Measurements from ENCODE around the gene NPR3. TPM values are rescaled to one million over a fixed set of nuclear protein-coding genes. Genes with fewer than 3 reads are reported as not detected.

Gene NPR3
- total RNA-seq, 3 donors from 2014 or later: 0.05 to 0.08 TPM; not detected in 1

DNA sequence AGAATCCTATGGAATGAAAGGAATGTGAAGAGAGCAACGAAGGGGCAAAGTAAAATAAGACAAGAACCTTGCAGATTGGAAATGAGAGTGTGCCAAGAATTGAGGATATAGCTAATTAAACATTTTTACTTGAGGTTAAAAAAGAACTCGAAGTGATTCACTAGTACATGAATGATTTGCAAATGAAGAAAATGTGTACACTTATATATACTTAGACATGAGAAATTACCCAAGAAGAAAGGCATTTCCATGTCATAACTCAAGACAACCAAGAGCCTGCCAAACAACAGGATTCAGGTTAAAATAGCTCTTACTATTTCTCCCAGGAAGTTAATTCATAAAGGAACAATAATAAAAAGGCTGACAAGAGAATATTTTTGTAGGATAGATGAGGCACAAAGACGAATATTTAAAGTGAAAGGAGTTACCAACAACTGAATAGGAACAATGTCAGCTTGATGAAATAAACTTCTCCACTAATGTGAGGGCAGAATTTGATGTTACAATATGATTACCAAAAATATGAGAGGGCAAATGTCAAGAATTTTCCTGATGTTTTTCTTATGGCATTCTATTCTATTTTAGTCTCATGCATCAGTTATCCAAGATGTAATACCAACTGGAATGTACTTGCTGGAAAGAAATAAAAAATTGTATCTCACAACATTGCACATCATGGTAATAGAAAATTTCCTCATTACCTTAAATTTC, 18.9 kb upstream of the NPR3 start:
- H3K4me1 Mint-ChIP-seq (ENCODE audit: low read depth): no peaks in the 10 kb centered on the region
- H3K27me3 Mint-ChIP-seq (ENCODE audit: low read depth): peaks cover 7% of the 10 kb centered on the region
- DNase-seq (no peak), ATAC-seq (no peak)
- H3K36me3 Mint-ChIP-seq (ENCODE audit: insufficient read depth): no peaks in the 10 kb centered on the region
- H3K4me3 Mint-ChIP-seq: no peak overlapping the region
- no peaks in the 10 kb centered on the region for H3K9me3 Mint-ChIP-seq

DNA sequence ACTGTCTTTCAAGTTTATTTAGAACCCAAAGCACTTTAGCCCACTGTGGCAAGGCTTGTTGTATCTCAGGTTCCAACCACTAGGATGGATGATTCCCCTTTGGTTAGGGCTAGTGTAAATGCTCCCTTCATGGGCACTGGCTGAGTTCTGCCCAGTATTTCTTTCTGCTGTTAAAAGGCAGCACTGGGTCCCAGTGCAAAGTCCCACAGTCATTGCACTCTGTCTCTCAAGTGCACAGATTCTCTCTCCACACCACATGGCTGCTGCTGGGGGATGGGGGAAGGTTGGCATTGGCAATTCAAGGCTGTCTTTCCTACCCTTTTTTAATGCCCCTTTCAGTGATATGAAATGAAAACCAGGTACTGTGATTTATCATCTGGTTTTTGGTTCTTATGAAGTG, 7.2 kb upstream of the NPR3 start:
- DNase-seq (no peak), ATAC-seq (no peak)
- H3K4me1 Mint-ChIP-seq (ENCODE audit: low read depth): peaks cover 2% of the 10 kb centered on the region
- peaks cover 9% of the 10 kb centered on the region for H3K9me3 Mint-ChIP-seq
- H3K27me3 Mint-ChIP-seq (ENCODE audit: low read depth): peaks cover 30% of the 10 kb centered on the region
- H3K4me3 Mint-ChIP-seq: no peak overlapping the region
- no peaks in the 10 kb centered on the region for H3K36me3 Mint-ChIP-seq (ENCODE audit: insufficient read depth)

DNA sequence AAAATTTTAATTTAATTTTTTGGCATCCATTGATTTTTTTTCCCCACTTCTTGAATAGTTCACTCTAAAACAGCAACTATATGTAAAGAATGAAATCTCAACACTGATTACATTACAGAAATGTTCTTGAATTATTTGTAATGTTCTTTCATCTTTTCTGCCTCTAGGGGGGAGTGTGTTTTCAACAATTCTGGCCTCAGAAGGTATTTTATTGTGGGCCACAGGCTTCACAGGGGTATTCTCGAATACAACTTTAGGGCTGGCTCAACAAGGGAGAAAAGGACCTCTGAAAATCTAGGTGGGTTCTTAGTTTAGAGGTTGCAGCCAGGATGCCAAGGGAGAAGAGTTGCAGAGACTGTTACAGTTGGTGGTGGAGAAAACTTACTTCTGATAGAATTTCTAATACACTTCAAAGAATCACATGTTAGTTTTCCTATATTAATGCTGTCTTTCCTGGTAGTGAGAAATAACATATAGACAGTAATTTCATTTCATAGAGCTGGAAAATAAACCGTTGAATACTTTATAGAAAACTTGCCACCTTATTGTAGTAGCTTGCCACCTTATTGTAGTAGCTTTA, 3.6 kb upstream of the NPR3 start:
- no peak overlapping the region for H3K4me3 Mint-ChIP-seq
- no peaks in the 10 kb centered on the region for H3K36me3 Mint-ChIP-seq (ENCODE audit: insufficient read depth)
- DNase-seq (no peak), ATAC-seq (no peak)
- no peaks in the 10 kb centered on the region for H3K9me3 Mint-ChIP-seq
- peaks cover 23% of the 10 kb centered on the region for H3K4me1 Mint-ChIP-seq (ENCODE audit: low read depth)
- H3K27me3 Mint-ChIP-seq (ENCODE audit: low read depth): peaks cover 50% of the 10 kb centered on the region

- H3K27me3 Mint-ChIP-seq (ENCODE audit: low read depth): peaks cover 60% of the 10 kb centered on the region
- H3K4me1 Mint-ChIP-seq (ENCODE audit: low read depth): peaks cover 25% of the 10 kb centered on the region
Observed at GRCh38 chr5:32708949-32709348, 2.2 kb upstream of the NPR3 start.

DNA sequence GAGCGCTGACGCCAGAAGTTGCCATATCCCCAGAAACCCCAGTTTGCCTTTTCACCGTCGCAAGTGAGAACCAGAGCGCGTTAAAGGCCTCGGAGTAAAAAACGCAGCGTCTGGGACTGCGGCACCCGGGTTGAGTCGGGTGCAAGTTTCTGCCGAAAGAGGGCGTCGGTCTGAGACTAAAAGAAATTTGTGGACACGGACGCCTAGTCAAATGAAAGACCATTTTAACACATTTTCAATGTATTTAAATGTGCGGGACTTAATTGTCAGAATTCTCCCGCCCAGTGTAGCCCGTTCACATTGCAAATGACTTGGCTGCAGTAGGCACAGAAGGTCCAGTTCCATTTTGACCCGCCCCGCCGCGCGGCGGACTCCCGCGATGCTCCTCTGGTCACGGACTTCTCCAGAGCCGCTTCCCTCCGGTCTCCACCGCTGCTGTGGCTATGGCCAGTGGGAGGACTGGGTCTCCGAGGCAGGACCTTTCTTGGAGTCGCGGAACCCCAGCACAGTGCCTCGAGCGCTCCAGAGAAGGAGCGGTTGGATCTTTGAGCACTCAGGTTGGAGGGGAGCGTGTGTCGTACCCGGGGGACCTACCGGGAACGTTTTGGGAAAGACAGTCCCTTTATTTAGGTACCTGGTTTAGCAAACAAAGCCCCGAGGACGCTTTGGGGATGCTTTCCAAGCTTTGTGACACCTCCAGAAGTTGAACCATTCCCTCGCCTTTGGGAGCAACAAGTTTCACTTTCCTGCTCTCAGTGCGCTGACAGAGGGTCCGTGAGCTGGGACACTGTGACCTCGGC, 1.2 kb upstream of the NPR3 start:
- DNase-seq (no peak), ATAC-seq (peak; percentile 48 to 55)
- Mint-ChIP-seq H3K27me3 (ENCODE audit: low read depth) (peaks cover 67% of the 10 kb centered on the region), H3K9me3 (no peaks in the 10 kb centered on the region), H3K36me3 (ENCODE audit: insufficient read depth) (no peaks in the 10 kb centered on the region), H3K4me3 (peak overlapping the region; percentile 72), H3K4me1 (ENCODE audit: low read depth) (peaks cover 25% of the 10 kb centered on the region)

More at GRCh38 chr5:32708949-32709348, 2.2 kb upstream of the NPR3 start:
- ATAC-seq (no peak), DNase-seq (no peak)
- Mint-ChIP-seq H3K4me3 (peak overlapping the region; percentile 72), H3K36me3 (ENCODE audit: insufficient read depth) (no peaks in the 10 kb centered on the region), H3K9me3 (no peaks in the 10 kb centered on the region)

DNA sequence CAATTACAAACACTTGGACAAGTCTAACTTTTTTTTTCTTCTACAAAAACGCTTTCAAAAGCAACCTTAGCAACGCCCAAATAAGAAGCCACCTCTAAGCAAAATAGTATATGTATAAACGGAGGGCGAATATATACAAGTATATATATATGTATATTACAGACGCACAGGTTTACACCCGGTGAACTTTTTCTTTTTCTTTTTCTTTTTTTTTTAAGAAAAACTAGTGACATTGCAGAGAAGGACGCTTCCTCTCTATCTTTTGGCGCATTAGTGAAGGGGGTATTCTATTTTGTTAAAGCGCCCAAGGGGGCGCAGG, 200 bp downstream of the NPR3 start:
- Mint-ChIP-seq H3K36me3 (ENCODE audit: insufficient read depth) (no peaks in the 10 kb centered on the region), H3K4me3 (no peak overlapping the region), H3K4me1 (ENCODE audit: low read depth) (peaks cover 25% of the 10 kb centered on the region), H3K9me3 (no peaks in the 10 kb centered on the region), H3K27me3 (ENCODE audit: low read depth) (peaks cover 63% of the 10 kb centered on the region)
- ATAC-seq: no peak
- no peak for DNase-seq

DNA sequence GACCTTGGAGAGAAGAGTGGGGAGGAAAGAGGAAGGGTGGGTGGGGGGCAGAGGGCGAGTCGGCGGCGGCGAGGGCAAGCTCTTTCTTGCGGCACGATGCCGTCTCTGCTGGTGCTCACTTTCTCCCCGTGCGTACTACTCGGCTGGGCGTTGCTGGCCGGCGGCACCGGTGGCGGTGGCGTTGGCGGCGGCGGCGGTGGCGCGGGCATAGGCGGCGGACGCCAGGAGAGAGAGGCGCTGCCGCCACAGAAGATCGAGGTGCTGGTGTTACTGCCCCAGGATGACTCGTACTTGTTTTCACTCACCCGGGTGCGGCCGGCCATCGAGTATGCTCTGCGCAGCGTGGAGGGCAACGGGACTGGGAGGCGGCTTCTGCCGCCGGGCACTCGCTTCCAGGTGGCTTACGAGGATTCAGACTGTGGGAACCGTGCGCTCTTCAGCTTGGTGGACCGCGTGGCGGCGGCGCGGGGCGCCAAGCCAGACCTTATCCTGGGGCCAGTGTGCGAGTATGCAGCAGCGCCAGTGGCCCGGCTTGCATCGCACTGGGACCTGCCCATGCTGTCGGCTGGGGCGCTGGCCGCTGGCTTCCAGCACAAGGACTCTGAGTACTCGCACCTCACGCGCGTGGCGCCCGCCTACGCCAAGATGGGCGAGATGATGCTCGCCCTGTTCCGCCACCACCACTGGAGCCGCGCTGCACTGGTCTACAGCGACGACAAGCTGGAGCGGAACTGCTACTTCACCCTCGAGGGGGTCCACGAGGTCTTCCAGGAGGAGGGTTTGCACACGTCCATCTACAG, 760 bp downstream of the NPR3 start:
- DNase-seq (no peak), ATAC-seq (peak; percentile 8 to 12)
- Mint-ChIP-seq H3K9me3 (no peaks in the 10 kb centered on the region), H3K36me3 (ENCODE audit: insufficient read depth) (no peaks in the 10 kb centered on the region), H3K27me3 (ENCODE audit: low read depth) (peaks cover 63% of the 10 kb centered on the region), H3K4me1 (ENCODE audit: low read depth) (peaks cover 25% of the 10 kb centered on the region), H3K4me3 (no peak overlapping the region)

GRCh38 chr5:32712481-32713360, 1.6 kb downstream of the NPR3 start:
- Mint-ChIP-seq H3K4me1 (ENCODE audit: low read depth) (peaks cover 25% of the 10 kb centered on the region), H3K4me3 (no peak overlapping the region), H3K36me3 (ENCODE audit: insufficient read depth) (no peaks in the 10 kb centered on the region), H3K9me3 (no peaks in the 10 kb centered on the region), H3K27me3 (ENCODE audit: low read depth) (peaks cover 67% of the 10 kb centered on the region)
- DNase-seq: no peak
- ATAC-seq: peak in 1 of 2 donors; percentile 12

GRCh38 chr5:32713361-32713769, 2.2 kb downstream of the NPR3 start:
- H3K4me1 Mint-ChIP-seq (ENCODE audit: low read depth): peaks cover 25% of the 10 kb centered on the region
- ATAC-seq: no peak
- no peaks in the 10 kb centered on the region for H3K9me3 Mint-ChIP-seq
- H3K36me3 Mint-ChIP-seq (ENCODE audit: insufficient read depth): no peaks in the 10 kb centered on the region
- peaks cover 69% of the 10 kb centered on the region for H3K27me3 Mint-ChIP-seq (ENCODE audit: low read depth)
- no peak for DNase-seq
- H3K4me3 Mint-ChIP-seq: no peak overlapping the region

GRCh38 chr5:32713770-32714381, 2.8 kb downstream of the NPR3 start:
- no peaks in the 10 kb centered on the region for H3K9me3 Mint-ChIP-seq

GRCh38 chr5:32714836-32715235, 3.7 kb downstream of the NPR3 start:
- DNase-seq (no peak), ATAC-seq (no peak)
- H3K36me3 Mint-ChIP-seq (ENCODE audit: insufficient read depth): no peaks in the 10 kb centered on the region
- H3K27me3 Mint-ChIP-seq (ENCODE audit: low read depth): peaks cover 59% of the 10 kb centered on the region
- peaks cover 9% of the 10 kb centered on the region for H3K9me3 Mint-ChIP-seq
- H3K4me3 Mint-ChIP-seq: no peak overlapping the region
- peaks cover 16% of the 10 kb centered on the region for H3K4me1 Mint-ChIP-seq (ENCODE audit: low read depth)

More at GRCh38 chr5:32713770-32714381, 2.8 kb downstream of the NPR3 start:
- DNase-seq (no peak), ATAC-seq (no peak)
- no peaks in the 10 kb centered on the region for H3K36me3 Mint-ChIP-seq (ENCODE audit: insufficient read depth)
- H3K27me3 Mint-ChIP-seq (ENCODE audit: low read depth): peaks cover 65% of the 10 kb centered on the region
- H3K4me1 Mint-ChIP-seq (ENCODE audit: low read depth): peaks cover 24% of the 10 kb centered on the region
- no peak overlapping the region for H3K4me3 Mint-ChIP-seq

- Mint-ChIP-seq H3K36me3 (ENCODE audit: insufficient read depth) (no peaks in the 10 kb centered on the region), H3K27me3 (ENCODE audit: low read depth) (peaks cover 22% of the 10 kb centered on the region), H3K4me1 (ENCODE audit: low read depth) (no peaks in the 10 kb centered on the region), H3K9me3 (peaks cover 15% of the 10 kb centered on the region), H3K4me3 (no peak overlapping the region)
- ATAC-seq (no peak), DNase-seq (no peak)
Observed at GRCh38 chr5:32720300-32720699, 9.2 kb downstream of the NPR3 start.

DNA sequence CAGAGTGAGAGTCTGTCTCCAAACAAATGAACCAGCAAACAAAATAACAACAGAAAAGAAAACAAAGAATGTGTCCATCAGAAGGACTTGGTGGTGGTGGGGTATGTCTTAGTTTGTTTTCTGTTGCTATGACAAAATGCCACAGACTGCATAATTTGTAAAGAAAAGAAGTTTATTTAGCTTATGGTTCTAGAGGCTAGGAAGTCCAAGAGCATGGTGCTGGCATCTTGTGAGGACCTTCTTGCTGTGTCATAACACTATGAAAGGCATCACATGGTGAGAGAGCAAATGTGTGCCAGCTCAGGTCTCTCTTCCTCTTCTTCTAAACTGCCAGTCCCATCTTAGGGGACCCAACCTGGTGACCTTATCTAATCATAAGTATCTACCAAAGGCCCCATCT, 10.5 kb downstream of the NPR3 start:
- no peak for ATAC-seq
- Mint-ChIP-seq H3K27me3 (ENCODE audit: low read depth) (peaks cover 21% of the 10 kb centered on the region), H3K4me3 (no peak overlapping the region), H3K9me3 (peaks cover 15% of the 10 kb centered on the region), H3K4me1 (ENCODE audit: low read depth) (no peaks in the 10 kb centered on the region), H3K36me3 (ENCODE audit: insufficient read depth) (no peaks in the 10 kb centered on the region)
- DNase-seq: no peak
